SJCRH30 (cell line): ENCODE measurements around the gene SLC6A5. TPM values are rescaled to one million over a fixed set of nuclear protein-coding genes. Genes with fewer than 3 reads are reported as not detected.
A peak's percentile ranks its signal among the peaks of the same experiment; 100 is the strongest.

Experiments
- DNase-seq, 2 experiments: peaks; one replicate each; pipeline ENCODE4 v3.0.0-alpha.2; 2015 to 2020
- H3K27ac ChIP-seq: fragments of 250-450 bp; sonication (Bioruptor Pico); 2 replicates; pipeline ENCODE4 v1.5.1; 2020; ENCODE audit warnings: mild to moderate bottlenecking, moderate library complexity
- H3K27me3 ChIP-seq: fragments of 250-450 bp; sonication (Bioruptor Pico); 2 replicates; pipeline ENCODE4 v1.5.1; 2020; ENCODE audit warnings: mild to moderate bottlenecking, moderate library complexity
- H3K36me3 ChIP-seq: fragments of 250-450 bp; sonication (Bioruptor Pico); 2 replicates; pipeline ENCODE4 v1.5.1; 2020; ENCODE audit warnings: mild to moderate bottlenecking, moderate library complexity
- H3K4me1 ChIP-seq: fragments of 250-450 bp; sonication (Bioruptor Pico); 2 replicates; pipeline ENCODE4 v1.5.1; 2020; ENCODE audit warnings: mild to moderate bottlenecking, moderate library complexity
- H3K4me3 ChIP-seq: fragments of 250-450 bp; sonication (Bioruptor Pico); 2 replicates; pipeline ENCODE4 v1.5.1; 2020; ENCODE audit warnings: mild to moderate bottlenecking, moderate library complexity
- H3K9me3 ChIP-seq: fragments of 250-450 bp; sonication (Bioruptor Pico); replicated peaks from 2 replicates; pipeline ENCODE4 v1.5.1; 2020; ENCODE audit warnings: mild to moderate bottlenecking, moderate library complexity
- total RNA-seq: library from RNA; depleted of rRNA; stranded (reverse); fragments of >200 nt; shearing (Covaris generic); gene quantifications from 2 replicates; pipeline ENCODE4 v1.2.3, GENCODE V29; 2014

Gene SLC6A5
- total RNA-seq, 1 experiment from 2014 or later: not detected

DNA sequence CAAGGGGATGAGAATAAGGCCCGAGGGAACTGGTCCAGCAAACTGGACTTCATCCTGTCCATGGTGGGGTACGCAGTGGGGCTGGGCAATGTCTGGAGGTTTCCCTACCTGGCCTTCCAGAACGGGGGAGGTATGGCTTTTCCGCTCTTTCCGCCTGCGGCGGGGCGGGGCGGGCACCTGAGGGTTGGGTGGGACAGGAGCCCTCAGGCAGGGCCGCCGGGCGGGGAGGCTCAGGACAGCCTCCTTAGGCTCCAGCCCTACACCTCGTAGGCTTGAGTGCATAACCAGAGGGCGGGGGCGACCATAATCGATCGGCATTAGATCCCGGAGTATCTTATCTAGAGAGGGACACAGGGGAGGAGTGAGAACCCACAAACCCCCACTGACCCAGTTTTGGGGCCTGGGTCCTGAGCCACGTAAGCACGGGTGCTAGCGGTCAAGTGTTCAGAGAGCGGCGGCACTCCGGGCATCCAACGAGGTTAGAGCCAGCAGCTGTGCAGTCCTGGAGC lies 4.9 kb downstream of the SLC6A5 start:
- Histone ChIP-seq H3K27ac (no peak overlapping the region), H3K4me1 (no peaks in the 10 kb centered on the region), H3K9me3 (no peaks in the 10 kb centered on the region), H3K27me3 (peaks cover 3% of the 10 kb centered on the region; the same call in 1 of the 2 replicates), H3K36me3 (no peaks in the 10 kb centered on the region), H3K4me3 (no peak overlapping the region)
- DNase-seq: no peak

DNA sequence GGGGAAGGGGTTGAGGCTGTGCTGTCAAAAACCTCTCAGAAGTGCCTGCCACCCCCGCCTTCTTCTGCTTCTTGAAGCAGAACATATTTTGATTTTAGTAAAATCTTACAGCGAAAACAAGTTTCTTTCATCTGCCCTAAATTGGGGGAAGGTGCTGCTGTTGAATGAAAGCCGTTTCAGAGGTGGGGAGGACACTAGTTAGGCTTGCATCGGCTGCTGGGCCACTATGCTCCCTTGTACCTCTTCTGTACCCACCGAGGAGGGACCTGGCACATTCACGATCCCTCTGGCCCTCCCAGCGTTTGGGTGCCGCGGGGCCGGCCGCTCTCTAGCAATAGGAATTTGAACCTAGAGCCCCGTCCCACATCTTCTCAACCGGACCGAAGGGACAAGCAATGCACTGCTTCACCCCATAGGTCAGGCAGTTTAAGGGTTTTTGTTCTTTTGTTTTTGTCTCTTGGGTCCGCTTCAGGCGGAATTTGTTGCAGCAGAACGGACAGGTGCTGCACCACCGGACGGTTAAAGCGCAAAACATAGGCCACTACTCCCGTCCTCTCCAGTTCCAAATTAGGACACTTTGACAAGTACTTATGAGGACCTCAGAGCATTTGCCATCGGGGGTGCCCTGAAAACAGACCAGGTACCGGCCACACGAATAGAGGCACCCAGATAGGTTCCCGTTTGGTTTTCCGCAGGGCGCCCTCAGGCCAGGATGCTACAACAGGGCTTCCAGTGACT lies 5.6 kb downstream of the SLC6A5 start:
- no peak for DNase-seq

DNA sequence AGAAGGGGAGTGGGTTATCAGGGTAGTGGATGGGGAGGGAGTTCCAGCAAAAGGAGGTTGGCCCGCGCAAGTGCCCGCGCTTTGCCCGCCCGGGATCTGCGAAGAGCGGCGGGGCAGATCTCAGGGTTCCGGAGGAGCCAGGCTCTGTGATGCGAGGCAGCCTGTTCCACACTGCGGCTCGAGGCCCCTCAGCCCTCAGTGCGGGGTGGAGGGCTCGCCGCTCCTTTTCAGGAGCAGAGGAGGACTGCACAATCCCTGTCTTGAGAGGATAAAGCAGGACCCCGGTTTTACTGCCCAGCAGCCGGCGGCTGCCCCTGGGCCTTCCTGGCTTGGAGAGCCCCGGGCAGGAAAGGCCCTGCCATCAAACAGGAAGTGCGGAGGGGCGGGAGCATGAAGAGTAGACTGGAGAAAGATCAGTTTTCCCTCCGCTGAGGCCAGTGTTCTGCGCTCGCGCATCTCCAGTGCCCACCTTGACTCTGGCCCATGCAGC lies 6.2 kb downstream of the SLC6A5 start:
- DNase-seq: no peak
- Histone ChIP-seq H3K4me3 (no peak overlapping the region), H3K27me3 (peaks cover 3% of the 10 kb centered on the region; the same call in 1 of the 2 replicates)

More for the DNA sequence above, 5.6 kb downstream of the SLC6A5 start:
- H3K36me3 ChIP-seq: no peaks in the 10 kb centered on the region
- H3K27me3 ChIP-seq: peaks cover 3% of the 10 kb centered on the region; the same call in 1 of the 2 replicates
- no peak overlapping the region for H3K27ac ChIP-seq
- no peak overlapping the region for H3K4me3 ChIP-seq
- no peaks in the 10 kb centered on the region for H3K4me1 ChIP-seq
- H3K9me3 ChIP-seq: no peaks in the 10 kb centered on the region

DNA sequence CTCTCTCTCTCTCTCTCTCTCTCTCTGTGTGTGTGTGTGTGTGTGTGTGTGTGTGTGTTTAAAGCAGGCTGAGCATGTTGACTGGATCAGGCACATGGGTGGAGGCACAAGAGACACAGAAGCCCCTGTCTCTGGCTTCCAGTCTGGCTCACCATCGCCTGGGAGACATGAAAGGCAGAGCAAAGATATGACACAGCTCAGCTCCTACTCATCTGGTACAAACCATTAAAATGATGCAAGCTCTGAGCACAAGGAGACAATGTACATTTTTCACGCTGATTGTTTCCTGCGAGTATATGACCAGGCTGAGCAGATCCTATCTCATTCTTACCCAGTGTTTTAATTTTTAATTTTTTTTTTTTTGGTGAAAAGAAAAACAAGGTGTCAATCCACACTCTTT lies 9.5 kb downstream of the SLC6A5 start:
- no peaks in the 10 kb centered on the region; the same call in 1 of the 2 replicates for H3K27me3 ChIP-seq
- H3K36me3 ChIP-seq: no peaks in the 10 kb centered on the region
- H3K9me3 ChIP-seq: no peaks in the 10 kb centered on the region
- no peak overlapping the region for H3K27ac ChIP-seq
- no peak overlapping the region for H3K4me3 ChIP-seq
- no peaks in the 10 kb centered on the region; the same call in 1 of the 2 replicates for H3K4me1 ChIP-seq
- DNase-seq: no peak

More for the DNA sequence above, 6.2 kb downstream of the SLC6A5 start:
- H3K27ac ChIP-seq: no peak overlapping the region
- no peaks in the 10 kb centered on the region for H3K36me3 ChIP-seq
- H3K4me1 ChIP-seq: no peaks in the 10 kb centered on the region; the same call in 1 of the 2 replicates
- H3K9me3 ChIP-seq: no peaks in the 10 kb centered on the region

DNA sequence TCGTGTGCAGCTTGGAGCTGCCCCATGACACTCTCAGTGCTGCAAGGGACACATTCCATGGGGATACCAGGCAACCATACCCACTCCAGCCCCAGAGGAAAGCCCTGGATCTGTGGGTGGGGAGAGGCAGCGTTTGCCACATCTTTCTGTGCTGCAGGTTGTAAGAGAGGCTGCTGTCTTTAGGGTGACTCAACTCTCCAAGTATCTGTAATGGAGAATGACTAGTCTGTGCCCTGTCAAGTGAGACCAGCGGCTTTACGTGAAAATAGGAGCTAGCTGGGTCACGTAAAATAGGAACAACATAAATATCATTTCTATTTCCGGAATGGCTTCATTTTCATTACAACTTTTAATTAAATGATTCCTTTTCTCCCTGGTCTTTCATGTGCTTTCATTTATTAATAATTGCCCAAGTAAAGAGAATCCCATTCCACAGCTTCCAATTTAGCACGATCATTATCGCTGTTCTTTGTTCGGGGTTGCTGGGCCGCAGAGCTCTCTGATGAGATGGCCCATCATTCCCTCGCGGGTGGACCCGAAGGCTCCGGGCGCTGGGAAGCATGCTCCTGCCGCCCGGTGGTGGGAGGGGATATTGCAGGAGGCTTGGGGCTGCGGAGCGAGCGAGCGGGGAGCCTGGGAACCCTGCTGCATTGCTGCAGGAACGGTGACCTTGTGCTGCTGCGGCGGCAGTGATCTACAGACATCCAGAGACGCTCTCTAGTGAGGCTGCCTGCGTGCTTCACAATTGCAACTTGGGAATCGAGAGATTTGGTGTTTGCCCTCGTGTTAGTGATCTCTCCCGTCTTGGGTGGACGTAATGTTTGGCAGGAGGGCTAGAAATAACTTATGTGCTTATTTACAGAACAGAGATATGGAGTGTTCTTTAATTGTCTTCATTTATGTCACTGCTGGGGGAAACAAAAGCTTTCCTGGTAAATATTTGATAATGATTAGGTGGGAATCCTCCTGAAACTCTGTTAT lies 10.6 kb downstream of the SLC6A5 start:
- Histone ChIP-seq H3K4me1 (no peaks in the 10 kb centered on the region; the same call in 1 of the 2 replicates), H3K9me3 (no peaks in the 10 kb centered on the region), H3K27ac (no peak overlapping the region), H3K4me3 (peak overlapping the region; percentile 45), H3K36me3 (no peaks in the 10 kb centered on the region), H3K27me3 (no peaks in the 10 kb centered on the region; the same call in 1 of the 2 replicates)
- peak; percentile 88 to 94 for DNase-seq

DNA sequence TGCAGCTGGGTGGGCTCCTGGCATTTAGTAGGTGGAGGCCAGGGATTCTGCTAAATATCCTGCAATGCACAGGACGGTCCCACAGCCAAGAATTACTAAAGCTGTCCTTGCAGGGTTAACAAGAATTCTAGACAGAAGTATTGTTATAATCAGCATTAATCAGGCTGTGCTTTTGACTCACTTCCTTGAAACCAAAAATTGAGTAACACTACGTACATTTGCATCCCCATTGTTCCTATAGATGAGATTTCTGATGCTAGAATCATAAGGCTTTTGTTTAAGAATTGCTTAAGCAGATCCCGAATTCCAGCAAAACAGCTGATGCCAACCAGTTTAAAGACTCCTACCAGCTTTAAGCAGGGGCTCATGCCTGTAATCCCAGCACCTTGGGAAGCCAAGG lies 11.4 kb downstream of the SLC6A5 start:
- Histone ChIP-seq H3K9me3 (no peaks in the 10 kb centered on the region), H3K36me3 (no peaks in the 10 kb centered on the region), H3K4me1 (no peaks in the 10 kb centered on the region; the same call in 1 of the 2 replicates), H3K4me3 (no peak overlapping the region), H3K27me3 (no peaks in the 10 kb centered on the region; the same call in 1 of the 2 replicates), H3K27ac (no peak overlapping the region)
- DNase-seq: no peak

DNA sequence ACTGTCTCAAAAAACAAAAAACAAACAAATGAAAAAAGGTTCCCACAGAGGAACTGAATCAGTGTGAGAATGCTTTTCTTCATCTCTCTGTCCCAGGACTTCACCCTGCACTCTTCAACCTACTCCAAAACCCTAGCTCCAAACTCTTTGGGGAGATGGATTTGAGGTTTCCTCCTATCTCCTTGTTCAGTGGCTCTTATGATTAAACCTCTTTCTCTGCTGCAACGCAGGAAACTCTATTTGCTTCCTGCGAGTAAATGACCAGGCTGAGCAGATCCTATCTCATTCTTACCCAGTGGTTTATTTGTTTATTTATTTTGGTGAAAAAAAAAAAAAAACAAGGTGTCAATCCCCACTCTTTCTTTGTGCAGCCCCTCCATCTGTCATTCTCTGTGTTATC lies 12.0 kb downstream of the SLC6A5 start:
- Histone ChIP-seq H3K36me3 (no peaks in the 10 kb centered on the region), H3K9me3 (no peaks in the 10 kb centered on the region), H3K4me1 (no peaks in the 10 kb centered on the region; the same call in 1 of the 2 replicates), H3K27me3 (no peaks in the 10 kb centered on the region; the same call in 1 of the 2 replicates), H3K4me3 (no peak overlapping the region), H3K27ac (no peak overlapping the region)
- no peak for DNase-seq

DNA sequence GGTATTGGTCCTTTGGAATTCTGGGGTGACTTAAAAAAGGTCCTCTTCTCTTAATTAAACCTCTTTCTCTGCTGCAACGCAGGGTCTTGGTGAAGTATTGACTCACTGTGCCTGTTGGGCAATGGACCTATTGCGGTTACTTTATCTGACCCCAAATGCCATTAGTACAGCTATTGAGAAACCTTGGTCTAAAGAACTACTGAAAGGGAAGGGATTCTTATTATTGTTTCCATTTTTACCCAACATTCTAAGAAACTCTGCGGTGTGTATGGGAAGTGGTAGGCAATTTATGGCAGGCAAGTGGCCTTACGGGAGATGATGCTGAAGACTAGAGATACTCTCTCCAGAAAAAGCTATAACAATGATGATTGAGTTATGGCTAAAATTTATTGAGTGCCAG lies 12.5 kb downstream of the SLC6A5 start:
- DNase-seq: no peak
- Histone ChIP-seq H3K4me3 (no peak overlapping the region), H3K27ac (no peak overlapping the region)

DNA sequence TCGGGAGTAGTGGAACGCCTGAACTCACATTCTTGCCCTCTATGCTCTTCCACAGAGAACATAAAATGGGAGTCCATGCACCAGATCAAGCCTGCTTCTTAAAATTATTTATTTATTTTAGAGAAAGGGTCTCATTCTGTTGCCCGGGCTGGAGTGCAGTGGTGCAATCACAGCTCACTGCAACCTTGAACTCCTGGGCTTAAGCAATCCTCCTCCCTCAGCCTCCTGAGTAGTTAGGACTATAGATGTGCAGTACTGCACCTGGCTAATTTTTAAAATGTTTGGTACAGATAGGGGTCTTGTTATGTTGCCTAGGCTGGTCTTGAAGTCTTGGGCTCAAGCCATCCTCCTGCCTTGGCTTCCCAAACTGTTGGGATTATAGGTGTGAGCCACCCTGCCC lies 13.0 kb downstream of the SLC6A5 start:
- no peaks in the 10 kb centered on the region; the same call in 1 of the 2 replicates for H3K27me3 ChIP-seq
- no peak overlapping the region for H3K4me3 ChIP-seq
- no peaks in the 10 kb centered on the region for H3K9me3 ChIP-seq

More for the DNA sequence above, 12.5 kb downstream of the SLC6A5 start:
- Histone ChIP-seq H3K9me3 (no peaks in the 10 kb centered on the region), H3K27me3 (no peaks in the 10 kb centered on the region; the same call in 1 of the 2 replicates), H3K4me1 (no peaks in the 10 kb centered on the region; the same call in none of the 2 replicates), H3K36me3 (no peaks in the 10 kb centered on the region)

DNA sequence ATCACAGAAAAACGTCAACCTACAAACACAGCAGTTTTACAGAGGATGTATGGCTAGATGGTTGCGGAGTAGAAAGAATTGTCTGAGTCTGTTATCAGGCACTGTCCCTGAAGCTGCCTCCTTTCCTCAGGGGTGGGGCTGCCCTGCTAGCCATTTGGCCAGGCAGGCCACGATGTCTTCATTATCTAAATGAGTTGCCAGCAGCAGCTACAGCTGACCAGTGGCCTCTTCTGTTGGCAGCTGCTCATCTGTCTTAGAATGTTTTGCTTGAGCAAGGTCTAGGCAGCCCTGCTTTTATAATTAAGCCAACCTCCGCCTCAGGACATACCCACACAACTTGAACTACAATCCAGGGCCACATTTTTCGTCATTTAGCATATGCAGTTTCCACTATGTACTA lies 17.5 kb downstream of the SLC6A5 start:
- H3K27me3 ChIP-seq: no peaks in the 10 kb centered on the region
- no peaks in the 10 kb centered on the region for H3K36me3 ChIP-seq
- no peaks in the 10 kb centered on the region; the same call in 1 of the 2 replicates for H3K4me1 ChIP-seq
- H3K9me3 ChIP-seq: no peaks in the 10 kb centered on the region
- no peak overlapping the region for H3K27ac ChIP-seq
- DNase-seq: no peak
- no peak overlapping the region for H3K4me3 ChIP-seq

More for the DNA sequence above, 13.0 kb downstream of the SLC6A5 start:
- no peak overlapping the region for H3K27ac ChIP-seq
- no peaks in the 10 kb centered on the region for H3K36me3 ChIP-seq
- no peaks in the 10 kb centered on the region; the same call in none of the 2 replicates for H3K4me1 ChIP-seq
- no peak for DNase-seq

DNA sequence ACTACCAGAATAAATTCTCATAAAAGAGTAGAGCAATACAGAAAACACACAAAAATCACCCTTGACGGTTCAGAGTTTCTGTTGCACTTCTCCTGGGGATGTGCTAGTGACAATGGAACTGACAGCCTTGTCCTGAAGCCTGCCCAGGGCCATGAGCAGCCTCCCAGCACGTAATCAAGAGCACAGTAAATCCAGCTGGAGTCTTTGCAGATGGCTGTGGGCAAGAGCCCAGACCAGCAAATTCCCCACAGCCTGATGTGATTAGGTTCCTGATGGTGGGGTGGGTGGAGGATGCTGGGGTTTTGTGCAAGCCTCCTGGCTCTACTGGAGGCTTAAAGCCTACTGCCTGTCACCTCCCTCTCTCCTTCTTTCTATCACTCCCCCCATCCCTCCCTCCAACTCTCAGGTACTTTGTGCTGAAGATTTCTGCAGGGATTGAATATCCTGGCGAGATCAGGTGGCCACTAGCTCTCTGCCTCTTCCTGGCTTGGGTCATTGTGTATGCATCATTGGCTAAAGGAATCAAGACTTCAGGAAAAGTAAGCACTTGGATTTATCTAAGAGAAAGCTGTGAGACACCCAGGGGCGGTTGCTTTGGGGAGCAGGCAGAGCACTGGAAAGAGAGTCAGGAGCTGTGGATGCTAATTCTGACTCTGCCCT lies 18.1 kb downstream of the SLC6A5 start:
- no peaks in the 10 kb centered on the region for H3K36me3 ChIP-seq

DNA sequence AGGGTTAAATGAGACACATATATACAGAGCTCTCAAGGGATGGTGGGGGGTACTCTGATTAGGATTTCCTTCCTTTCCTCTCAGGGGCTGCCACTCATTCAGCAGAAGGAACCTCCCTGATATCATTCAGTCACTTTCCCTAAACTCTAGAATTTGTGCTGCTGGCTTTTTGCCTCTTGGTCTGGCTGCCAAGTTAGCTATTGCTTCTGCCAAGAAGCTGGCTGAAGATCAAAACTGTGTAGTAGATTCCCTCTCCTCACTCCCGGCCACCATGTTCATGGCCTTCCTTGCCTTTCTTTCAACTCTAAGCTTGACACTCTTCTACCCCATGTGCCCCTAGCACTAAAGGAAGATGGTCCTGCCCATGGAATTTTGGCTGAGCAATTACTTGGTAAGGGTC lies 18.7 kb downstream of the SLC6A5 start:
- no peak for DNase-seq
- no peaks in the 10 kb centered on the region for H3K27me3 ChIP-seq
- H3K9me3 ChIP-seq: no peaks in the 10 kb centered on the region
- no peaks in the 10 kb centered on the region for H3K36me3 ChIP-seq
- H3K4me3 ChIP-seq: no peak overlapping the region
- H3K4me1 ChIP-seq: no peaks in the 10 kb centered on the region; the same call in 1 of the 2 replicates
- no peak overlapping the region for H3K27ac ChIP-seq

More for the DNA sequence above, 18.1 kb downstream of the SLC6A5 start:
- Histone ChIP-seq H3K9me3 (no peaks in the 10 kb centered on the region), H3K27ac (no peak overlapping the region), H3K4me3 (no peak overlapping the region), H3K27me3 (no peaks in the 10 kb centered on the region), H3K4me1 (no peaks in the 10 kb centered on the region; the same call in 1 of the 2 replicates)
- DNase-seq: peak in 1 of 2 experiments; percentile 40

DNA sequence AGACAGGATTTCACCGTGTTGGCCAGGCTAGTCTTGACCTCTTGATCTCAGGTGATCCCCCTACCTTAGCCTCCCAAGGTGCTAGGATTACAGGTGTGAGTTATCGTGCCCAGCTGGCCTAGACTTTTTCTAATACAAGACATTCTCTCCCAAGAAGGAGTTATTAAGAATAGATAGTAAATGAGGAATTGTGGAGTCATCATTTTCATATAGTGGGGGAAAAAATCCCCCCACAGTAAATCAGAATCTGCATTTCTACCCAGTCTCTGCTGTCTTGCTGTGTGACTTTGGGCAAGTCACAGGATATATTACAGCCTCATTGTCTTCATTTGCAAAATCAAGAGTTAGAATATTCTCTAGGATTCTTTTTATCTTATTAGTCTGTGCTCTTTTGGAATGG lies 21.6 kb downstream of the SLC6A5 start:
- H3K9me3 ChIP-seq: no peaks in the 10 kb centered on the region
- no peak overlapping the region for H3K27ac ChIP-seq
- H3K4me3 ChIP-seq: no peak overlapping the region
- H3K4me1 ChIP-seq: no peaks in the 10 kb centered on the region; the same call in 1 of the 2 replicates
- H3K27me3 ChIP-seq: no peaks in the 10 kb centered on the region
- no peaks in the 10 kb centered on the region for H3K36me3 ChIP-seq
- no peak for DNase-seq

DNA sequence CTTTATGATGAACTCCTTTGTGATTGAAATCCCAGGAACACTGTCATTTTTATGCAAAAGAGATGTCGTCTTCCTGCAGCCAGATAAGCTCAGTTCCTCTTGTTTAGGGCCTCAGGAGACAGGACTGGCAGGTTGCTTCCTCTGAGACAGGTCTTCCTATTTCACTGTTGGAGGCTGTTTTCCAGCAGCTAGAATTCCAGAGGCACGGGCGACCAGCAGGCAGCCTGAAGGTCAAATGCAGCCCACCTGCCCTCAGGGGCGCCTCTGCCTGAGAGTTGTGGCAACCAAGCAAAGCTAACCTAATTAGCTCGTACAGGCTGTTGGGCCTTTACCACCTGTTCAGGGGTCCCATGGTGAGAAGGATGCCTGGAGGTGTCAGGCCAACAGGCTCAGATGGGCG lies 22.3 kb downstream of the SLC6A5 start:
- no peaks in the 10 kb centered on the region; the same call in 1 of the 2 replicates for H3K4me1 ChIP-seq
- H3K9me3 ChIP-seq: no peaks in the 10 kb centered on the region
- H3K4me3 ChIP-seq: no peak overlapping the region
- no peaks in the 10 kb centered on the region for H3K27me3 ChIP-seq
- no peaks in the 10 kb centered on the region for H3K36me3 ChIP-seq
- no peak for DNase-seq
- no peak overlapping the region for H3K27ac ChIP-seq
